ENCODE data around the gene MRTFA. TPM values are rescaled to one million over a fixed set of nuclear protein-coding genes. Genes with fewer than 3 reads are reported as not detected.
A peak's percentile ranks its signal among the peaks of the same experiment; 100 is the strongest.

MRTFA gene
- total RNA-seq, 4 donors from 2014 or later, result 32.6 to 173 (median 76.1) TPM

- no peaks in the 10 kb centered on the region for H3K27me3 ChIP-seq
- peaks cover 14 to 19% of the 10 kb centered on the region in 2 donors for H3K4me1 ChIP-seq
- no peaks in the 10 kb centered on the region for H3K36me3 ChIP-seq
- no peak for DNase-seq
- H3K4me3 ChIP-seq, result no peak overlapping the region
- peak overlapping the region; percentile 57 to 77 for H3K27ac ChIP-seq
- no peaks in the 10 kb centered on the region for H3K9me3 ChIP-seq
- intact Hi-C loops (cut with DNase I; ENCODE audit: low total_unique reads), result no loop called here
- TF ChIP-seq CTCF (IDR thresholded peaks at IDR 0.05) (no peak), POLR2A (IDR thresholded peaks at IDR 0.05) (no peak)
Observed at GRCh38 chr22:40493441-40493840, 143.1 kb downstream of the MRTFA start.

DNA sequence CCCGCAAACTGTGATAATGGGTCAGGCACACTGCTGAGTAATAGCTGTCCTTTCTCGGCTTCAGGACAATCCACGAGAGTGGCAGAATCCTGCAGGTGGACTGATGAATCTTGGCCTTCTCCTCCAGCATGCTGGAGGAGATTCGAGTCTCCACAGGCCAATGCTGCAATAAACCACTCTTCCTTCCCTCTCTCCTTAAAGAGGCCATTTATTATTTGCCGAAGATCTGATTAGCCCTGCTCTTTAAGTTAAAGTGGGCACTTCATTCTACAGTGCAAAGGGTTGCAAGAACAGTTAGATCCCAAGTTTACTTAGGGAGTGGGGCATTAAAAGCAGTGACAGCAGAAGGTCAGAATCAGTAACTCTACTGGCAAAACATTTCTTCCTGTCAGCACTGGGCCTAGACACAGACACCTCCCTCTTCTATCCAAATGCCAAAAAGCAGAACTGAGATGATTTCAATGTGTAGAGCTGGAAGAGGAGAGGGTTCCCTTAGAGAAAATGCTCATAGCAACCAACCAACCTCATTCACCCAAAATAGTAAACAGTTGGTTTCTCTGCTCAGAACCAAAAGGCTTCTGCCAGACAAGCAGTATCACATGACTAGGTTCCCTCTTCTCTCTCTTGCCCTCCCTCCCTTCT is 144.4 kb downstream of the MRTFA start:
- H3K27ac ChIP-seq, result peak overlapping the region; percentile 57 to 77
- no peaks in the 10 kb centered on the region for H3K9me3 ChIP-seq
- intact Hi-C loops (cut with DNase I; ENCODE audit: low total_unique reads), result no loop called here
- no peaks in the 10 kb centered on the region for H3K27me3 ChIP-seq
- DNase-seq, result no peak
- no peaks in the 10 kb centered on the region for H3K36me3 ChIP-seq
- no peak overlapping the region for H3K4me3 ChIP-seq
- no peak for TF ChIP-seq POLR2A (IDR thresholded peaks at IDR 0.05)
- no peak for TF ChIP-seq CTCF (IDR thresholded peaks at IDR 0.05)
- peaks cover 14 to 17% of the 10 kb centered on the region in 2 donors for H3K4me1 ChIP-seq

DNA sequence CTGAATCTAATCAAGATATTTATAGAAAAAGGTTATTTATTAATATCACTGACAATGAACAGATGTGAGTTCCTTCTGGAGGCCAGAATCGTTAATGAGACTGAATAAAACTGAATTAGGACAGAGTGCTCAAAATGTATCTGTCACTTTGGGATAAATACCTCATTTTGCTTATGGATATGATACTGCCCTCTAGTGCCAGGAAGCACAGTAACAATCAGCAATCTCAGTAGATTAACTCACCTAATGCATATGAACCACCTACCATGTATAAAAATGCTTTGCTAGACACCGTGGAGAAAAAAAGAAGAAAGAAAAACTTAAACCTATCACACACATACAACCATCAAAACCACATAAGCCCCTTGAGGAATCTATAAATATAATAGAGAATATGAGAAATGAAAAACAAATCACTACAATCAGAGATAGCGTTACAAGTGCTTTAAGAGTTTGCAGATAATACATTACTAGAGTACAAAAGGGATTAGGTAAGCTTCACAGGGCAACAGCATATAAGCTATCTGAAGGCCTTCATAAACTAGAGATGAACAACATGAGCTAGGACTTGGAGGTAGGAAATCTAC is 148.8 kb downstream of the MRTFA start:
- H3K27me3 ChIP-seq, result no peaks in the 10 kb centered on the region
- TF ChIP-seq CTCF (IDR thresholded peaks at IDR 0.05) (peak; percentile 39 to 59 (median 52)), POLR2A (IDR thresholded peaks at IDR 0.05) (no peak)
- intact Hi-C loops (cut with DNase I; ENCODE audit: low total_unique reads), result loop anchor here (10.0 kb wide), 1 partner anchor 53 kb away; no protein-coding TSS in a partner anchor
- H3K27ac ChIP-seq, result peak overlapping the region; percentile 10 to 35
- H3K4me3 ChIP-seq, result no peak overlapping the region
- H3K4me1 ChIP-seq, result peaks cover 9 to 11% of the 10 kb centered on the region in 2 donors
- no peak for DNase-seq
- H3K9me3 ChIP-seq, result no peaks in the 10 kb centered on the region
- no peaks in the 10 kb centered on the region for H3K36me3 ChIP-seq

GRCh38 chr22:40486962-40487602 is 149.4 kb downstream of the MRTFA start:
- peaks cover 8% of the 10 kb centered on the region in 2 donors for H3K4me1 ChIP-seq
- no peak for TF ChIP-seq POLR2A (IDR thresholded peaks at IDR 0.05)
- DNase-seq, result no peak
- intact Hi-C loops (cut with DNase I; ENCODE audit: low total_unique reads), result loop anchor here (10.0 kb wide), 1 partner anchor 52 kb away; no protein-coding TSS in a partner anchor
- H3K9me3 ChIP-seq, result no peaks in the 10 kb centered on the region
- no peaks in the 10 kb centered on the region for H3K27me3 ChIP-seq
- H3K4me3 ChIP-seq, result no peak overlapping the region
- H3K36me3 ChIP-seq, result no peaks in the 10 kb centered on the region
- H3K27ac ChIP-seq, result peak overlapping the region; percentile 10 to 35

- intact Hi-C loops (cut with DNase I; ENCODE audit: low total_unique reads), result loop anchor here (10.0 kb wide), 1 partner anchor 51 kb away; no protein-coding TSS in a partner anchor
- no peaks in the 10 kb centered on the region for H3K9me3 ChIP-seq
- H3K4me1 ChIP-seq, result peaks cover 0 to 4% of the 10 kb centered on the region in 2 donors
- H3K36me3 ChIP-seq, result no peaks in the 10 kb centered on the region
- H3K27ac ChIP-seq, result peak overlapping the region; percentile 37 to 44
- TF ChIP-seq POLR2A (IDR thresholded peaks at IDR 0.05) (no peak), CTCF (IDR thresholded peaks at IDR 0.05) (no peak)
- H3K27me3 ChIP-seq, result no peaks in the 10 kb centered on the region
- no peak overlapping the region for H3K4me3 ChIP-seq
- no peak for DNase-seq
Observed at GRCh38 chr22:40485813-40486667, 150.5 kb downstream of the MRTFA start.

Data from uterus (tissue), 4 donors.